Trophoblast cell (in vitro differentiated cells and primary cell): Measurements from ENCODE around the gene CCSER2.

Experiments
- DNase-seq, 2 donors: peaks; one replicate each; pipeline ENCODE4 v3.0.0-alpha.2; 2016
- H2AFZ ChIP-seq: 2 replicates; pipeline ENCODE4 v1.6.1; 2013; ENCODE audit warnings: low read length, moderate library complexity, mild to moderate bottlenecking; ENCODE audit not compliant: insufficient read depth, poor library complexity
- H2AK5ac ChIP-seq: 2 replicates; pipeline ENCODE4 v1.6.1; 2013; ENCODE audit warnings: mild to moderate bottlenecking, low read length
- H2BK120ac ChIP-seq: 2 replicates; pipeline ENCODE4 v1.6.1; 2013; ENCODE audit warnings: low read length, mild to moderate bottlenecking, moderate library complexity; ENCODE audit not compliant: insufficient read depth, poor library complexity
- H2BK12ac ChIP-seq: 2 replicates; pipeline ENCODE4 v1.6.1; 2013; ENCODE audit warnings: mild to moderate bottlenecking, low read length, moderate library complexity
- H2BK5ac ChIP-seq: 2 replicates; pipeline ENCODE4 v1.6.1; 2013; ENCODE audit warnings: low read length, low read depth, moderate library complexity, mild to moderate bottlenecking; ENCODE audit not compliant: poor library complexity
- H3K14ac ChIP-seq: 2 replicates; pipeline ENCODE4 v1.6.1; 2013; ENCODE audit warnings: mild to moderate bottlenecking, low read length
- H3K18ac ChIP-seq: 2 replicates; pipeline ENCODE4 v1.6.1; 2013; ENCODE audit warnings: mild to moderate bottlenecking, low read length
- H3K23ac ChIP-seq: 2 replicates; pipeline ENCODE4 v1.6.1; 2013; ENCODE audit warnings: low read length
- H3K27ac ChIP-seq: 2 replicates; pipeline ENCODE4 v1.5.1; 2013; ENCODE audit warnings: low read depth, mild to moderate bottlenecking, inconsistent platforms, low read length, moderate library complexity
- H3K27me3 ChIP-seq: 2 replicates; pipeline ENCODE4 v1.6.1; 2013; ENCODE audit warnings: inconsistent platforms, mild to moderate bottlenecking, low read length, moderate library complexity; ENCODE audit not compliant: insufficient read depth
- H3K36me3 ChIP-seq, 2 experiments: 1 replicate in 1 of 2; 2 replicates in 1 of 2; pipeline ENCODE4 v1.6.1; 2013; ENCODE audit warnings: low read length in 2 of 2, mild to moderate bottlenecking in 2 of 2, moderate library complexity in 1 of 2; ENCODE audit not compliant: insufficient read depth in 2 of 2, control insufficient read depth in 1 of 2
- H3K4ac ChIP-seq: 2 replicates; pipeline ENCODE4 v1.6.1; 2013; ENCODE audit warnings: low read depth, mild to moderate bottlenecking, low read length, moderate library complexity
- H3K4me1 ChIP-seq, 2 experiments: 1 replicate in 1 of 2; 2 replicates in 1 of 2; pipeline ENCODE4 v1.6.1; 2013; ENCODE audit warnings: low read length in 2 of 2, mild to moderate bottlenecking in 2 of 2, moderate library complexity in 1 of 2; ENCODE audit not compliant: insufficient read depth in 2 of 2, control insufficient read depth in 1 of 2
- H3K4me2 ChIP-seq: 2 replicates; pipeline ENCODE4 v1.6.1; 2013; ENCODE audit warnings: inconsistent platforms, mild to moderate bottlenecking, low read length, moderate library complexity
- H3K4me3 ChIP-seq: 2 replicates; pipeline ENCODE4 v1.5.1; 2013; ENCODE audit warnings: mild to moderate bottlenecking, low read depth, low read length, inconsistent platforms
- H3K79me1 ChIP-seq: one replicate; pipeline ENCODE4 v1.6.1; 2013; ENCODE audit warnings: low read length
- H3K79me2 ChIP-seq: 2 replicates; pipeline ENCODE4 v1.6.1; 2013; ENCODE audit warnings: low read length, mild to moderate bottlenecking; ENCODE audit not compliant: control insufficient read depth, insufficient read depth, poor library complexity
- H3K9ac ChIP-seq: 2 replicates; pipeline ENCODE4 v1.6.1; 2013; ENCODE audit warnings: mild to moderate bottlenecking, low read length
- H3K9me3 ChIP-seq: 2 replicates; pipeline ENCODE4 v1.6.1; 2013; ENCODE audit warnings: low read depth, mild to moderate bottlenecking, control low read depth, inconsistent platforms, low read length; ENCODE audit not compliant: insufficient read depth
- H4K12ac ChIP-seq: 2 replicates; pipeline ENCODE4 v1.6.1; 2013; ENCODE audit warnings: low read depth, mild to moderate bottlenecking, low read length, moderate library complexity
- H4K8ac ChIP-seq: 2 replicates; pipeline ENCODE4 v1.6.1; 2013; ENCODE audit warnings: low read depth, mild to moderate bottlenecking, low read length, moderate library complexity
- H4K91ac ChIP-seq: one replicate; pipeline ENCODE4 v1.6.1; 2013; ENCODE audit warnings: low read depth, mild to moderate bottlenecking, low read length, moderate library complexity
- WGBS: extraction: QIAGEN DNeasy Blood & Tissue Kit; methylation state at CpG from one replicate; pipeline ENCODE4 v1.1.7; 2013; ENCODE audit warnings: missing lambda C conversion rate; ENCODE audit not compliant: insufficient read length, insufficient coverage; ENCODE audit errors: extremely low coverage; 5-methylcytosine and 5-hydroxymethylcytosine counted together

The CCSER2 gene

GRCh38 chr10:84333864-84334451, 5.6 kb downstream of the CCSER2 start:
- H3K4ac ChIP-seq, result peak overlapping the region; percentile 39
- H3K9ac ChIP-seq, result no peak overlapping the region
- H3K27ac ChIP-seq, result no peak overlapping the region
- no peak overlapping the region for H2AK5ac ChIP-seq
- H3K79me2 ChIP-seq, result peaks cover 17% of the 10 kb centered on the region
- no peaks in the 10 kb centered on the region for H3K27me3 ChIP-seq
- H3K9me3 ChIP-seq, result no peaks in the 10 kb centered on the region
- H3K4me3 ChIP-seq, result no peak overlapping the region
- peak overlapping the region; percentile 56 for H3K18ac ChIP-seq
- H3K14ac ChIP-seq, result no peak overlapping the region
- H4K12ac ChIP-seq, result no peak overlapping the region
- no peak overlapping the region for H2AFZ ChIP-seq
- no peak overlapping the region for H4K91ac ChIP-seq
- H4K8ac ChIP-seq, result no peak overlapping the region
- H3K4me1 ChIP-seq, result peaks cover 17 to 21% of the 10 kb centered on the region in 2 experiments
- no CpG with 5 or more reads among the region's 2 CpGs for WGBS
- peaks cover 13% of the 10 kb centered on the region for H3K79me1 ChIP-seq
- H2BK5ac ChIP-seq, result no peak overlapping the region
- H3K4me2 ChIP-seq, result no peak overlapping the region
- no peaks in the 10 kb centered on the region for H3K36me3 ChIP-seq
- peak; percentile 42 to 72 for DNase-seq
- H2BK12ac ChIP-seq, result no peak overlapping the region
- H3K23ac ChIP-seq, result no peak overlapping the region
- no peak overlapping the region for H2BK120ac ChIP-seq

DNA sequence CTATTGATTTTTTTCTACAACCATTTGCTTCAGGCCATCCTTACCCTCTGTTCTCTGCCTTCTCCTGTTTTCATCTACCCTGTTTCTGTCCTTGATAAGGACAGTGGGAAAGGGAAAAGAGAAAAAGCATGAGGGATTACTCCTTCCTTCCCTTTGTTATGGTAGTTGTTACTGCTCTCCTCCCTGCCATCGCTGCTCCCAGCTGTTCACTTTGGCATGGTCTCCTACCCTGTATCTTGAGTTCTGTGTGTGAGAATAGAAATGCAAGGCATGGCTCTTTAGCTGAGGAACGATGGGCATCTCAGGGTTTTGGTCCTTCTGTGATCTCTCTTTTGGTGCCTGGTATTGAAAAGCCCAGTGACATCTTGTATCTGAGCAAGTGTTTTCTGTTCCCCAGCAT, 6.4 kb downstream of the CCSER2 start:
- peak overlapping the region; percentile 6 for H2BK5ac ChIP-seq
- H3K79me1 ChIP-seq, result peaks cover 11% of the 10 kb centered on the region
- no peak overlapping the region for H4K91ac ChIP-seq
- peaks cover 18% of the 10 kb centered on the region for H3K79me2 ChIP-seq
- H4K8ac ChIP-seq, result no peak overlapping the region
- H3K14ac ChIP-seq, result peak overlapping the region; percentile 4
- no peak overlapping the region for H3K9ac ChIP-seq
- no CpG with 5 or more reads among the region's 2 CpGs for WGBS
- no peak overlapping the region for H3K4me3 ChIP-seq
- H4K12ac ChIP-seq, result no peak overlapping the region
- H2AFZ ChIP-seq, result no peak overlapping the region
- H3K9me3 ChIP-seq, result no peaks in the 10 kb centered on the region
- H3K23ac ChIP-seq, result no peak overlapping the region
- H3K27ac ChIP-seq, result peak overlapping the region; percentile 24
- H3K27me3 ChIP-seq, result no peaks in the 10 kb centered on the region
- H3K36me3 ChIP-seq, result no peaks in the 10 kb centered on the region
- H2AK5ac ChIP-seq, result no peak overlapping the region
- peak overlapping the region; percentile 50 for H3K4ac ChIP-seq
- no peak overlapping the region for H3K4me2 ChIP-seq
- H2BK120ac ChIP-seq, result no peak overlapping the region
- DNase-seq, result peak in 1 of 2 donors; percentile 11
- H2BK12ac ChIP-seq, result no peak overlapping the region
- no peak overlapping the region for H3K18ac ChIP-seq
- peaks cover 17 to 21% of the 10 kb centered on the region in 2 experiments for H3K4me1 ChIP-seq

DNA sequence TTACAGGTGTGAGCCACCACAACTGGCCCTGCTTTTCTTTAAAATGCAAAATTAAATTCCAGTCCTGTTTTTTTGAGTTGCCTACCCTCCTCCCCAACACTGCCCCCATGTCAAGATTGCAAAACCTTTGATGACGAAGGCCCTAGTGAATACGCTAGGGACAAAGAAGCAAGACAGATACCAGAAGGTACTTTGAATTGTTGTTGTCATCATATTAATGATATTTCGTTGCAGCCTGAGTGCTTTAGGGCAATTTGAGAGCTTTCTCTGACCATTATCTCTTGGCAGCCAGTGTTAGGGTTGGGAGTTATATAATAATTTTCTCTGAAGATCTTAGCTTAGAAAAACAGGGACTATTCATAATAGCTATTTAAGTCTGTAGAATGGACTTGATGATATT, 7.1 kb downstream of the CCSER2 start:
- no peak overlapping the region for H2BK12ac ChIP-seq
- no peak overlapping the region for H3K4me2 ChIP-seq
- no peaks in the 10 kb centered on the region for H3K27me3 ChIP-seq
- H4K8ac ChIP-seq, result no peak overlapping the region
- no peak overlapping the region for H2AK5ac ChIP-seq
- H4K12ac ChIP-seq, result no peak overlapping the region
- H2BK120ac ChIP-seq, result no peak overlapping the region
- H3K36me3 ChIP-seq, result no peaks in the 10 kb centered on the region
- peak; percentile 75 to 92 for DNase-seq
- H4K91ac ChIP-seq, result no peak overlapping the region
- no peak overlapping the region for H3K14ac ChIP-seq
- no peaks in the 10 kb centered on the region for H3K9me3 ChIP-seq
- H3K4me1 ChIP-seq, result peaks cover 15 to 18% of the 10 kb centered on the region in 2 experiments
- H3K79me2 ChIP-seq, result peaks cover 16% of the 10 kb centered on the region
- H3K27ac ChIP-seq, result peak overlapping the region; percentile 50
- H2AFZ ChIP-seq, result no peak overlapping the region
- H3K18ac ChIP-seq, result no peak overlapping the region
- no peak overlapping the region for H3K9ac ChIP-seq
- no peak overlapping the region for H3K4me3 ChIP-seq
- H3K23ac ChIP-seq, result no peak overlapping the region
- H3K4ac ChIP-seq, result peak overlapping the region; percentile 50
- H3K79me1 ChIP-seq, result peaks cover 11% of the 10 kb centered on the region
- H2BK5ac ChIP-seq, result peak overlapping the region; percentile 55
- WGBS, result no CpG with 5 or more reads among the region's 3 CpGs

GRCh38 chr10:84336406-84337090, 8.2 kb downstream of the CCSER2 start:
- Histone ChIP-seq H3K9ac (no peak overlapping the region), H3K79me1 (peaks cover 10% of the 10 kb centered on the region), H3K9me3 (no peaks in the 10 kb centered on the region), H4K12ac (peak overlapping the region; percentile 43), H3K18ac (peak overlapping the region; percentile 82), H4K8ac (peak overlapping the region; percentile 53), H3K4me1 (peaks cover 16 to 18% of the 10 kb centered on the region in 2 experiments), H3K23ac (no peak overlapping the region), H2AFZ (no peak overlapping the region), H4K91ac (peak overlapping the region; percentile 35), H2BK5ac (peak overlapping the region; percentile 88), H2AK5ac (peak overlapping the region; percentile 97), H2BK120ac (peak overlapping the region; percentile 90), H3K27me3 (no peaks in the 10 kb centered on the region), H3K79me2 (peaks cover 11% of the 10 kb centered on the region), H3K4ac (peak overlapping the region; percentile 64), H3K27ac (peak overlapping the region; percentile 80), H2BK12ac (no peak overlapping the region), H3K4me3 (no peak overlapping the region), H3K14ac (peak overlapping the region; percentile 42), H3K4me2 (peak overlapping the region; percentile 29), H3K36me3 (no peaks in the 10 kb centered on the region)
- WGBS, result 100% methylated on average over 2 of the region's 5 CpGs
- peak; percentile 51 to 80 for DNase-seq
